GM12865 (cell line): ENCODE measurements around the gene SNRNP48.

ENCODE experiments used
- DNase-seq: peaks from one replicate; pipeline ENCODE4 v3.0.0; 2010; ENCODE audit warnings: low read depth
- H3K4me3 ChIP-seq: 2 replicates; pipeline ENCODE4 v1.5.1; 2011; ENCODE audit warnings: mild to moderate bottlenecking, low read depth, low read length, control low read depth
- CTCF ChIP-seq: IDR thresholded peaks from 2 replicates; pipeline ENCODE4 v1.5.1; 2011; ENCODE audit warnings: low read length, control low read depth, low read depth, inconsistent platforms; ENCODE audit not compliant: insufficient read depth; ENCODE audit errors: missing control alignments

Gene SNRNP48

GRCh38 chr6:7550433-7550801, 39.6 kb upstream of the SNRNP48 start:
- DNase-seq = no peak
- no peak for TF ChIP-seq CTCF
- H3K4me3 ChIP-seq = no peak overlapping the region

- TF ChIP-seq CTCF = no peak
- H3K4me3 ChIP-seq = no peak overlapping the region
- DNase-seq = no peak
Observed at GRCh38 chr6:7554533-7555275, 35.3 kb upstream of the SNRNP48 start.

- DNase-seq = no peak
- H3K4me3 ChIP-seq = no peak overlapping the region
- no peak for TF ChIP-seq CTCF
Observed at GRCh38 chr6:7555671-7556070, 34.3 kb upstream of the SNRNP48 start.

GRCh38 chr6:7556394-7557106, 33.4 kb upstream of the SNRNP48 start:
- no peak for TF ChIP-seq CTCF
- H3K4me3 ChIP-seq = no peak overlapping the region
- DNase-seq = no peak

- no peak for TF ChIP-seq CTCF
- H3K4me3 ChIP-seq = no peak overlapping the region
- DNase-seq = no peak
Observed at GRCh38 chr6:7557652-7558051, 32.3 kb upstream of the SNRNP48 start.

GRCh38 chr6:7558781-7559180, 31.2 kb upstream of the SNRNP48 start:
- H3K4me3 ChIP-seq = no peak overlapping the region
- TF ChIP-seq CTCF = no peak
- no peak for DNase-seq
